Transverse colon (tissue), 4 donors: ENCODE data around the gene SLC16A12.
"Not testable (repeated sequence)": the region's sequence is repeated elsewhere in the genome, so short reads cannot be mapped to it uniquely, and the experiment has no call there.

ENCODE experiments used
- EP300 ChIP-seq: sonication (generic); formaldehyde crosslinking; IDR thresholded peaks from one replicate; pipeline ENCODE4 v1.6.1; 2017; ENCODE audit warnings: antibody characterized with exemption, low read depth
- POLR2A ChIP-seq: fragments of 450-650 bp; IDR thresholded peaks from one replicate; pipeline ENCODE4 v1.6.1; 2016; ENCODE audit warnings: antibody characterized with exemption, mild to moderate bottlenecking, moderate library complexity
- POLR2AphosphoS5 ChIP-seq, 3 donors: sonication (generic); formaldehyde crosslinking; IDR thresholded peaks; one replicate each; pipeline ENCODE4 v1.6.1; 2016; ENCODE audit warnings: antibody characterized with exemption in 3 of 3
- TF ChIP-seq, protein P1 (sequence below), 5 experiments: fragments of 200-600 bp in 3 of 5; fragments of 450-650 bp in 2 of 5; sonication (generic) in 3 of 5; IDR thresholded peaks; 1 replicate in 2 of 5; 2 replicates in 3 of 5; pipeline ENCODE4 v1.5.1; 2016 to 2017; ENCODE audit warnings: antibody characterized with exemption in 5 of 5, inconsistent platforms in 3 of 5, mild to moderate bottlenecking in 2 of 5, moderate library complexity in 1 of 5

DNA sequence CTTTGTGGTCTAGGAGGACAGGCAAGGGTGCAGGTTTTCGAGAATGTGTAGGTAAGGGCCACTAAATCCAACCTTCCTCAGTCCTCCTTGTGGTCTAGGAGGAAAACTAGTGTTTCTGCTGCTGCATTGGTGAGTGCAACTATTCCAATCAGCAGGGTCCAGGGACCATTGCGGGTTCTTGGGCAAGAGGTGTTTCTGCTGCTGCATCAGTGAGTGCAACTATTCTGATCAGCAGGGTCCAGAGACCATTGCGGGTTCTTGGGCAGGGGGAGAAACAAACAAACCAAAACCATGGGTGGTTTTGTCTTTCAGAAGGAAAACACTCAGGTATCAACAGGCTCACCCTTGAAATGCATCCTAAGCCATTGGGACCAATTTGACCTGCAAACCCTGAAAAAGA is 127.6 kb downstream of the SLC16A12 start:
- TF ChIP-seq, protein P1, sequence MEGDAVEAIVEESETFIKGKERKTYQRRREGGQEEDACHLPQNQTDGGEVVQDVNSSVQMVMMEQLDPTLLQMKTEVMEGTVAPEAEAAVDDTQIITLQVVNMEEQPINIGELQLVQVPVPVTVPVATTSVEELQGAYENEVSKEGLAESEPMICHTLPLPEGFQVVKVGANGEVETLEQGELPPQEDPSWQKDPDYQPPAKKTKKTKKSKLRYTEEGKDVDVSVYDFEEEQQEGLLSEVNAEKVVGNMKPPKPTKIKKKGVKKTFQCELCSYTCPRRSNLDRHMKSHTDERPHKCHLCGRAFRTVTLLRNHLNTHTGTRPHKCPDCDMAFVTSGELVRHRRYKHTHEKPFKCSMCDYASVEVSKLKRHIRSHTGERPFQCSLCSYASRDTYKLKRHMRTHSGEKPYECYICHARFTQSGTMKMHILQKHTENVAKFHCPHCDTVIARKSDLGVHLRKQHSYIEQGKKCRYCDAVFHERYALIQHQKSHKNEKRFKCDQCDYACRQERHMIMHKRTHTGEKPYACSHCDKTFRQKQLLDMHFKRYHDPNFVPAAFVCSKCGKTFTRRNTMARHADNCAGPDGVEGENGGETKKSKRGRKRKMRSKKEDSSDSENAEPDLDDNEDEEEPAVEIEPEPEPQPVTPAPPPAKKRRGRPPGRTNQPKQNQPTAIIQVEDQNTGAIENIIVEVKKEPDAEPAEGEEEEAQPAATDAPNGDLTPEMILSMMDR (IDR thresholded peaks at IDR 0.05) = not testable (repeated sequence)
- TF ChIP-seq POLR2AphosphoS5 (IDR thresholded peaks at IDR 0.05); EP300; POLR2A: not testable (repeated sequence)
